ENCODE data around the gene TMBIM4. TPM values are rescaled to one million over a fixed set of nuclear protein-coding genes. Genes with fewer than 3 reads are reported as not detected.

TMBIM4 gene
- total RNA-seq, 1 experiment from 2014 or later, result 115 TPM

- in situ Hi-C loops (cut with HindIII; ENCODE audit: low pct_unique_long_range_greater_than_20kb, low sequenced_read_pairs) (no loop called here), intact Hi-C loops (cut with micrococcal nuclease; ENCODE audit: unreplicated experiment) (loop anchor here (10.0 kb wide), 1 partner anchor 264 kb away; no protein-coding TSS in a partner anchor)
- Histone ChIP-seq H3K27ac (ENCODE audit: low read length) (no peak overlapping the region), H3K27me3 (ENCODE audit: control insufficient read depth, insufficient read depth, low read length) (no peaks in the 10 kb centered on the region), H3K4me1 (ENCODE audit: control insufficient read depth, insufficient read depth, low read length) (peaks cover 3% of the 10 kb centered on the region; the same call in 1 of the 2 replicates), H3K9me3 (ENCODE audit: control insufficient read depth, insufficient read depth, low read depth, low read length) (peaks cover 37% of the 10 kb centered on the region), H3K36me3 (ENCODE audit: control insufficient read depth, insufficient read depth, low read length) (peaks cover 28% of the 10 kb centered on the region), H3K4me3 (ENCODE audit: low read depth in 2 of 2, low read length in 2 of 2) (no peak overlapping the region)
- ChIA-PET POLR2A (no interaction called here), CTCF (no interaction called here)
- no peak for DNase-seq (ENCODE audit: low read depth, low spot score)
- BruUV-seq (replicated peaks), result no TSS peak
- no peak for ATAC-seq
- TF ChIP-seq TCF7L2 (IDR thresholded peaks at IDR 0.05; ENCODE audit: low read depth, low read length), result no peak
- no peak for TF ChIP-seq POLR2AphosphoS5 (IDR thresholded peaks at IDR 0.05; ENCODE audit: low read depth, low read length)
- TF ChIP-seq SIN3A (IDR thresholded peaks at IDR 0.05; ENCODE audit: borderline replicate concordance, insufficient read depth, low read depth, low read length), result no peak
- TF ChIP-seq REST (IDR thresholded peaks at IDR 0.05; ENCODE audit: insufficient read depth in 1 of 2, low read depth in 2 of 2, low read length in 1 of 2), result no peak
- no peak for TF ChIP-seq CTCF (IDR thresholded peaks at IDR 0.05)
Observed at GRCh38 chr12:66141299-66141698, 28.5 kb downstream of the TMBIM4 start.

- BruUV-seq (replicated peaks), result no TSS peak
Observed at GRCh38 chr12:66140731-66141130, 29.1 kb downstream of the TMBIM4 start.

More at GRCh38 chr12:66140731-66141130, 29.1 kb downstream of the TMBIM4 start:
- peaks cover 37% of the 10 kb centered on the region for H3K9me3 ChIP-seq (ENCODE audit: control insufficient read depth, insufficient read depth, low read depth, low read length)
- in situ Hi-C loops (cut with HindIII; ENCODE audit: low pct_unique_long_range_greater_than_20kb, low sequenced_read_pairs), result no loop called here
- intact Hi-C loops (cut with micrococcal nuclease; ENCODE audit: unreplicated experiment), result loop anchor here (10.0 kb wide), 1 partner anchor 264 kb away; no protein-coding TSS in a partner anchor
- no peak overlapping the region for H3K27ac ChIP-seq (ENCODE audit: low read length)
- no peak for TF ChIP-seq TCF7L2 (IDR thresholded peaks at IDR 0.05; ENCODE audit: low read depth, low read length)
- TF ChIP-seq REST (IDR thresholded peaks at IDR 0.05; ENCODE audit: insufficient read depth in 1 of 2, low read depth in 2 of 2, low read length in 1 of 2), result no peak
- TF ChIP-seq CTCF (IDR thresholded peaks at IDR 0.05), result no peak
- no peak for TF ChIP-seq SIN3A (IDR thresholded peaks at IDR 0.05; ENCODE audit: borderline replicate concordance, insufficient read depth, low read depth, low read length)
- no peak for TF ChIP-seq POLR2AphosphoS5 (IDR thresholded peaks at IDR 0.05; ENCODE audit: low read depth, low read length)
- ChIA-PET POLR2A (no interaction called here), CTCF (no interaction called here)
- ATAC-seq (no peak), DNase-seq (ENCODE audit: low read depth, low spot score) (no peak)
- no peaks in the 10 kb centered on the region for H3K27me3 ChIP-seq (ENCODE audit: control insufficient read depth, insufficient read depth, low read length)
- peaks cover 31% of the 10 kb centered on the region for H3K36me3 ChIP-seq (ENCODE audit: control insufficient read depth, insufficient read depth, low read length)
- peaks cover 3% of the 10 kb centered on the region; the same call in 1 of the 2 replicates for H3K4me1 ChIP-seq (ENCODE audit: control insufficient read depth, insufficient read depth, low read length)
- no peak overlapping the region for H3K4me3 ChIP-seq (ENCODE audit: low read depth in 2 of 2, low read length in 2 of 2)
